HG02588 (cell line): ENCODE results near the gene AGTRAP.

Source experiments
- ATAC-seq: cut with Tn5 transposase; IDR thresholded peaks from one replicate; pipeline ENCODE4 v1.9.1; 2021; ENCODE audit warnings: mild to moderate bottlenecking, moderate library complexity; ENCODE audit not compliant: unreplicated experiment

AGTRAP gene

DNA sequence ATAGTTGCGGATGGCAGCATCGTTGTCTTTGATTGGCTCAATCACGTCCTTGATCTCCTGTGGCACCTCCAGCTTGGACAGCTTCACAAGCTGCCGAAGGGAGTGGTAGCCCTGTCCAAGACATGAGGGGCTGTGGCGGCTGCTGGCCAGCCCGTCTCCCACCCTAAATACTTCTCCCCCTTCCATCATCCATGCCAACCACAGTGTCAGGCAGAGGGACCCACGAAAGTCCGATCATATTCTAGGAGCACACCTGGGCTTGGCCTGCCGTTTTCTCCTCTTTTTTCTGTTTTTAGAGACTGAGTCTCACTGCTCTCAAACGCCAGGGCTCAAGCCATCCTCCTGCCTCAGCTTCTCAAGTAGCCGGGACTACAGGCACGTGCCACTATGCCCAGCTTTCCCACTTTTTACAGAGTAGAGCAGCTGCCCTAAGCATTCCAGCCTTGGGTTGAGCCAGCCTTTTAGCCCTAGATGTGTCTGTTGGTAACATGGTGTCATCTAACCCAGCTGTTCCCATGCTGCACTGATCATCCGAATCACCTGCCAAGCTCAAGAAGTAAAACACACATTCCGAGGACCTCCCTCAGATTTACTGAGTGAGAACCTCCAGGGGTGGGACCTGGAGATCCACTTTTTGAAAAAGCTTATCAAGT, 59.4 kb downstream of the AGTRAP start:
- no peak for ATAC-seq

DNA sequence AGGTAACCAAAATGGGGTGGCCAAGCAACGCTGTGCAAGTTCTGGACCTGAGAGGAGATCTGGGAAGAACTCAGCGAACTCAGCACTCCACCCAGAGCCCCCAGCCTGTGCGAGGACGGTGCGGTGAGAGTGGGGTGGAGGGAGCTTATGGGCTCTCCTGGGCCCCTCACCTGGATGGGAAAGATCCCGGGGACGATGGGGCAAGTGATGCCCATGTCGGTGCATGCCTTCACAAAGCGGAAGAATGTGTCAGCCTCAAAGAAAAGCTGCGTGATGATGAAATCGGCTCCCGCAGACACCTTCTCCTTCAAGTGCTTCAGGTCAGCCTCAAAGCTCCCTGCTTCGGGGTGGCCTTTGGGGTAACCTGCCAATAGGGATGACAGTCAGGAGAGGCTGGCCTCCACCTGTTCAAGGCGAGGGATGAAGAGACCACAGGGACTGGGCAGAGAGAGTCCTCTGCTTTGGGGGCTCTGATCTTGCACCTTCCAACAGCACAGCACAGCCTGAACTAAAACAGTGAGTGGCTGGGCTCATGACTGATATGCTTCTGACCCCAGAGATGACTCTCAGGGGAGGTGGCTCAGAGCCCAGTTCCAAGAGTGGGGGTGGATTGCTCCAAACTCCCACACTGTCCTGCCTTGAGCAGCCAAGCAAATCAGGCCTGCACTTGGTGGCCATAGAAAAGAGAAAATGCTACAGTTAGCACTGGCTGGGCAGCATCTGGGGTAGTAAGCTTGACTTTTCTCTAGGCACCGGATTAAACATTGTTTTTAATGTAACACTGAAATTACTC, 60.3 kb downstream of the AGTRAP start:
- no peak for ATAC-seq

DNA sequence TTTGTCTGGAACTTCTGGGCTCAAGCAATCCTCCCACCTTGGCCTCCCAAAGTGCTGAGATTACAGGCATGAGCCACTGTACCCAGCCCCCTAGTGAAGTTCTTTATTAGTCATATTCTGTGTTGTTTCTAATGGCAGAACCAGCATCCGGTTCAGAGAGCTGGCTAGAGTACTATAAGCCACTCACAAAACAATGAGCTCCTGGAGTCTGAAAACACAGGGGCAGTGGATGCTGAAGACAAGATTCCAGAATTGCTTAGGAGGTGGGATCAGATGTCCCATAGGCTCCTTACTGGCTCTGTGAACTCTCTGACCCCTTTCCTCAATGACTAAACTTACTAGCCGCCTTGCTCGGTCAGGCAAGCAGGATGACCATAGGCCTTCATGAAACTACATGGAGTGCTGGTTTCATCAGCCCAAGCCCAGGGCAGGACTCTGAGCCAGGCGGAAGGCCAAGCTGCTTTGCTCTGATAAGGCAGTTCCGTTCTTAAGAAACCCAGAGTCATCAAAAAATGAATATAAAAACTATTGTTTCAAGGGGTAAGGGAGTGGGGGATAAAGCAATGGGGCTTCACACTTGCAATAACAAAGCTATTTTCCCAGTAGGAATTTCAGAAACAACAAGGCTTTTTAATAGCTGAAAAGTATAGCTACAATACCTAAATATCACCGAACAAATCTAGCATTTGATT, 61.7 kb downstream of the AGTRAP start:
- ATAC-seq, result no peak

DNA sequence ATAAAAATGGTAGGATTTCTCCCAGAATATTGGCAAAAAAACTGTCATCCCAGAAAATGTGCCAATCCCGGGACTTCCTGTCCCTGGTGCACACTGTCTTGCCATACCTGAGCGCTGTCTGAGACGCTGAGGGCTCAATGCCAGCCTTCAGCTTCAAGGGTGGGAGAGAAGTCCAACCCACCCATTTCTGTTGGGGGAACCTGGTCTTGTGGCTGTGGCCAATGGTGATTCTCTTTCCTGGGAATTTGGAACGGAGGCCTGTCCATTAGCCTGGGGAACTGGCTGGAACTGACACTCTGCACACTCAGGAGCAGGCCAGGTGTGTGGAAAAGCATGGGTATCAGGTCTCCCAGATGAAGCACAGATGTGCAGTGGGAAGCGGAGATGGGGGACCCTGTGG, 63.2 kb downstream of the AGTRAP start:
- no peak for ATAC-seq

DNA sequence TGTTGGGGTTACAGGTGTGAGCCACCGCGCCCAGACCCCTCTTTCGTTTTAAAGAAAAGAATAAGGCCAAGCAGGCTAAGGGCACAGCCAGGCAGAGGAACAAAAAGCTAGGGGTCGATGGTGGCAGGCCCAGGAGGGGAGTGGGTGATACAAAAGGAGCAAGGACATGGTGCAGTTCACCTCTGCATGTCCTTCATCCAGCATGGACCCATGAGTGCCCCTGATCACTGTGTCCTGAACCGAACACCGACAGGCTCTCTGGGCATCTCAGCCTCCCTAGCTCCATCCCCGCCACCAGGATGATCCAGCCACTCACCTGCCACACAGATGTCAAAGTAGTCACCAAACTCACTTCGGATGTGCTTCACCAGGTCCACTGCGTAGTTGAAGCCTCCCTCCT, 64.0 kb downstream of the AGTRAP start:
- ATAC-seq, result no peak

DNA sequence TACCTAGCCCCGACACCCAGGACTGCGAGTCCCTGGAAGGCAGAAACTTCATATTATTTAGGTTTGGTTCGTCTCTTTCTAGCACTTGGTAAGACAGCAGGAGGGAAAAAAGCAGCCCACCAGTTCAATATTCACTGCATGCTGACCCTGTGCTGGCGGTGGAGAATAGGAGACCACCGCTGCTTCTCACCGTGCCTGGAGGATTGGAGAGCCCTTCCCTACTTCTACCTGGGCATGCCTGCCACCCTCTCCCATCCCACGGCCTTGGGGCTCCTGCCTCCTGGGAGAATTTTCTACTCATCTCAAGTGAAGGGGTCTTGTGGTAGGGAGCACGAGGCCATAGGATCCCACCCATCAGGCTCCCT, 64.4 kb downstream of the AGTRAP start:
- ATAC-seq, result no peak
